Embryonic facial prominence (tissue), 1 donor: ENCODE results near the gene PRDM1.
"Not testable (repeated sequence)": the region's sequence is repeated elsewhere in the genome, so short reads cannot be mapped to it uniquely, and the experiment has no call there.

Experiments
- DNase-seq: peaks from one replicate; pipeline ENCODE4 v3.0.0-alpha.2; 2016; ENCODE audit errors: extremely low spot score

Gene PRDM1

GRCh38 chr6:106136845-106137244 is 50.7 kb downstream of the PRDM1 start:
- no peak for DNase-seq

- DNase-seq, result no peak
Measured at GRCh38 chr6:106138151-106138550, 52.0 kb downstream of the PRDM1 start.

- DNase-seq, result no peak
Measured at GRCh38 chr6:106141441-106142237, 55.5 kb downstream of the PRDM1 start.

GRCh38 chr6:106142876-106143431 is 56.8 kb downstream of the PRDM1 start:
- no peak for DNase-seq

GRCh38 chr6:106143665-106144064 is 57.5 kb downstream of the PRDM1 start:
- no peak for DNase-seq

GRCh38 chr6:106145144-106145543 is 59.0 kb downstream of the PRDM1 start:
- DNase-seq, result no peak

- no peak for DNase-seq
Measured at GRCh38 chr6:106145741-106146227, 59.6 kb downstream of the PRDM1 start.

GRCh38 chr6:106146852-106147351 is 60.8 kb downstream of the PRDM1 start:
- no peak for DNase-seq

GRCh38 chr6:106147476-106147875 is 61.3 kb downstream of the PRDM1 start:
- no peak for DNase-seq

- DNase-seq, result no peak
Measured at GRCh38 chr6:106149472-106150069, 63.4 kb downstream of the PRDM1 start.

- DNase-seq, result not testable (repeated sequence)
Measured at GRCh38 chr6:106152476-106152875, 66.3 kb downstream of the PRDM1 start.

- DNase-seq, result no peak
Measured at GRCh38 chr6:106152952-106153351, 66.8 kb downstream of the PRDM1 start.

- DNase-seq, result no peak
Measured at GRCh38 chr6:106154326-106154725, 68.2 kb downstream of the PRDM1 start.

GRCh38 chr6:106155219-106155830 is 69.2 kb downstream of the PRDM1 start:
- DNase-seq, result no peak

GRCh38 chr6:106156413-106156812 is 70.3 kb downstream of the PRDM1 start:
- DNase-seq, result no peak

GRCh38 chr6:106156863-106157262 is 70.7 kb downstream of the PRDM1 start:
- no peak for DNase-seq

- no peak for DNase-seq
Measured at GRCh38 chr6:106158816-106159215, 72.7 kb downstream of the PRDM1 start.
